ENCODE measurements around the gene PBXIP1.

The PBXIP1 gene

GRCh38 chr1:154953611-154954038 lies 2.3 kb downstream of the PBXIP1 start:
- peaks cover 34% of the 10 kb centered on the region for H3K36me3 ChIP-seq
- no peaks in the 10 kb centered on the region for H3K27me3 ChIP-seq
- TF ChIP-seq CTCF (IDR thresholded peaks at IDR 0.05): no peak
- H3K9me3 ChIP-seq: no peaks in the 10 kb centered on the region
- H3K27ac ChIP-seq: peak overlapping the region; percentile 95
- no peak overlapping the region for H3K4me3 ChIP-seq (ENCODE audit: low read depth in 1 of 2, low read length in 1 of 2)
- H3K4me1 ChIP-seq (ENCODE audit: control insufficient read depth in 1 of 2, insufficient read depth in 1 of 2, low read depth in 1 of 2, low read length in 1 of 2): peaks cover 43 to 53% of the 10 kb centered on the region in 2 experiments

DNA sequence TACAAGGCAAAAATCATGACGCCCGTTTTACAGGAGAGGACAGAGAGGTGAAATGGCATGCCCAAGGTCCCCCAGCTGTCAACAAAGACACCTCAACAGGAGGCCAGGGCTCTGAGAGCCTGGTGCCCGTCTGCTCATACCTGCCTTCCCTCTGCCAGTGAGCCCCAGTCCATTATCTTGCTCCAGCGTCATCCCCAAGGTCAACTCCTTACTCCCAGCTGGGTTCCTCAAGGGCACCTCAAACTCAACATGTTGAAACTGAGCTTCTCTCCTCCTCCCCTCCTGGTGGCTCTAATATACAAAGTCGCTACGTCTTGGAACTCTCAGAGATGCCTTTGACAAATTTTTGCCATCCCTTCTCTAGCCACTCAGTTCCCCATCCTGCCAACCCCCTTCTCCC lies 3.2 kb downstream of the PBXIP1 start:
- no peak overlapping the region for H3K4me3 ChIP-seq (ENCODE audit: low read depth in 1 of 2, low read length in 1 of 2)
- no peaks in the 10 kb centered on the region for H3K27me3 ChIP-seq
- peaks cover 43 to 53% of the 10 kb centered on the region in 2 experiments for H3K4me1 ChIP-seq (ENCODE audit: control insufficient read depth in 1 of 2, insufficient read depth in 1 of 2, low read depth in 1 of 2, low read length in 1 of 2)
- H3K9me3 ChIP-seq: no peaks in the 10 kb centered on the region
- no peak for TF ChIP-seq CTCF (IDR thresholded peaks at IDR 0.05)
- H3K36me3 ChIP-seq: peaks cover 40% of the 10 kb centered on the region
- no peak overlapping the region for H3K27ac ChIP-seq

DNA sequence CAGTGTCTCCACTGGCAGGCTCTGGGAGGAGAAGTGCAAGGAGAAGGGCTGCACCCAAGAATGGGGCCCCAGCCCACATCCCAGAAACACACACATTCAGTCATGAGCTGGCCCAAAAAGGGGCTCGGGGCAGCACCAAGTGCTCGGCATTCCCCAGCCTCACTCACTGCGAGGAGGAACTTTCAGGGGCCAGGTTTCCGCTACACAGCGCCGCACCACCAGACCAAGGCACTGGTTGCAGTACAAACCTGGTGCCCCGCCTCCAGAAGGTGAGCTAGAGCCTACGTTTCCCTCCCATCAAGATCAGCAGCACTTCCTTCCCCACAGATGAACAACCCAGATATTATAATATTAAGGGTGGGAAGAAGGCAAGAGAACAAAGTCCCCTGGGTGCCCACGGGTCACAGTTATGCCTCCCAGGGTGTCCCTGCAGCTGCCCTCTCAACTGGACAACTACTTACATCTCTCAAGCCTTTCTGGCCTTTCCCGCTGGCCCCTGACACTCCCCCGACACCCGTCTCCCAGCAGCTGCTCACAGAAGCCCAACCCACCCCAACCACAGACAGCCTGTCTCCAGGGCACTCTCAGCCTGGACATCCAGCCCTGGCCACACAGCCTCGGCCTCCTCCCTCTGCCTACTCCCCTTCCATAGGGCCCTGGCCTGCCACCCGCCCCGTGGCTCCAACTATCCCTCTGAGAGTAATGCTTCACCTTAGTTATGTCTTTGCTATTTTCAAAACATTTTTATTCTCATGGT lies 3.8 kb downstream of the PBXIP1 start:
- Histone ChIP-seq H3K27me3 (no peaks in the 10 kb centered on the region), H3K27ac (peak overlapping the region; percentile 38), H3K4me1 (ENCODE audit: control insufficient read depth in 1 of 2, insufficient read depth in 1 of 2, low read depth in 1 of 2, low read length in 1 of 2) (peaks cover 43 to 51% of the 10 kb centered on the region in 2 experiments), H3K4me3 (ENCODE audit: low read depth in 1 of 2, low read length in 1 of 2) (no peak overlapping the region), H3K9me3 (no peaks in the 10 kb centered on the region), H3K36me3 (peaks cover 46% of the 10 kb centered on the region)
- TF ChIP-seq CTCF (IDR thresholded peaks at IDR 0.05): no peak

DNA sequence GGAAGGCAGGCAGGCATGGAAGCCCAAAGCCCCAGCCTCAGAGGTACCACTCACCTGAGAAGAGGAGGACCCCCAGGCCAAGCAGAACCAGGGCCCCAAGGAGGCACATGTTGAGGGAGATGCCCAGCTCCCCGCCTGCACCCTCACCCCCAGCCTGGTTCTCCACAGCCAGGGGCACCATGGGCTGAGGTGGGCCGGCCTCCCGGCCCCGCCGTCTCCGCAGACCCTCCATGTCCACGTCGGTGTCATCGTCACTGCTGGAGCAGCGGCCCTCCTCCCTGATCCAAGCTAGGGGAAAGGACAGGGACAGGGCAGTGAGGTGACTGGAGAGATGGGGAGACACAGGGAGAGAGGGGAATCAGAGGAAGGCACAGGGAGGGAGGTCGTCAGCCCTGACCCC lies 7.8 kb downstream of the PBXIP1 start:
- H3K4me1 ChIP-seq (ENCODE audit: control insufficient read depth in 1 of 2, insufficient read depth in 1 of 2, low read depth in 1 of 2, low read length in 1 of 2): peaks cover 24 to 31% of the 10 kb centered on the region in 2 experiments
- no peaks in the 10 kb centered on the region for H3K27me3 ChIP-seq
- H3K36me3 ChIP-seq: peaks cover 75% of the 10 kb centered on the region
- TF ChIP-seq CTCF (IDR thresholded peaks at IDR 0.05): no peak
- no peaks in the 10 kb centered on the region for H3K9me3 ChIP-seq
- no peak overlapping the region for H3K4me3 ChIP-seq (ENCODE audit: low read depth in 1 of 2, low read length in 1 of 2)
- no peak overlapping the region for H3K27ac ChIP-seq

- Histone ChIP-seq H3K9me3 (no peaks in the 10 kb centered on the region), H3K27ac (no peak overlapping the region), H3K4me1 (ENCODE audit: control insufficient read depth in 1 of 2, insufficient read depth in 1 of 2, low read depth in 1 of 2, low read length in 1 of 2) (peaks cover 25 to 28% of the 10 kb centered on the region in 2 experiments), H3K36me3 (peaks cover 68% of the 10 kb centered on the region), H3K4me3 (ENCODE audit: low read depth in 1 of 2, low read length in 1 of 2) (no peak overlapping the region), H3K27me3 (no peaks in the 10 kb centered on the region)
- no peak for TF ChIP-seq CTCF (IDR thresholded peaks at IDR 0.05)
These were observed 9.7 kb downstream of the PBXIP1 start for GRCh38 chr1:154945962-154946850.
